ENCODE data around the gene CPOX. TPM values are rescaled to one million over a fixed set of nuclear protein-coding genes. Genes with fewer than 3 reads are reported as not detected.

Gene CPOX
- total and polyA plus RNA-seq, 2 experiments from 2014 or later: 13.3 to 38.3 TPM

DNA sequence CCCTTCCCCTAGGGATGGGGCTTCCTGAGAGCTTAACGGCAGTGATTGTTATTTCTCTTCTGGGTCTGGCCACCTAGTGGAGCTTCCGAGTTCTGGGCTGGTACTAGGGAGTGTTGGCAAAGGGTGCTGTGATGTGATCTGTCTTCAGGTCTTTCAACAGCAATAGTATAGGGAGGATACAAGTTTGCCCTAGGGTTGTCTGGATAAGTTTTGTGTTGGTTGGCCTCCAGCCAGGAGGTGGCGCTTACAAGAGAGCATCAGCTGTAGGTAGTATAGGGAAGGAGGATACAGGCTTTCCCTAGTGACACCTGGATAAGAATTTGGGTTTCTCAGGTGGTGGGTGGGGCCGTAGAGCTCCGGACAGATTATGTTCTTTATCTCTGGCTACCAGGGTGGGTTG lies 19.2 kb upstream of the CPOX start:
- Histone ChIP-seq H3F3A (replicated peaks; ENCODE audit: low read depth) (no peaks in the 10 kb centered on the region), H3K79me2 (replicated peaks; ENCODE audit: insufficient read depth) (no peaks in the 10 kb centered on the region), H3K27ac (ENCODE audit: low read depth) (no peak overlapping the region), H4K20me1 (replicated peaks; ENCODE audit: insufficient read depth) (no peaks in the 10 kb centered on the region), H3K9me2 (ENCODE audit: insufficient read depth) (no peaks in the 10 kb centered on the region; the same call in 1 of the 2 replicates), H3K36me3 (ENCODE audit: insufficient read depth) (no peaks in the 10 kb centered on the region), H3K4me1 (ENCODE audit: insufficient read depth) (no peaks in the 10 kb centered on the region), H3K27me3 (ENCODE audit: insufficient read depth) (no peaks in the 10 kb centered on the region), H2AFZ (peak overlapping the region; percentile 91), H3K4me3 (no peak overlapping the region), H3K4me2 (no peak overlapping the region)
- peak; percentile 96 for ATAC-seq
- no peaks in the 10 kb centered on the region for H3K27me3 Mint-ChIP-seq (ENCODE audit: insufficient read depth, low read depth, poor library complexity)
- TF ChIP-seq, protein P1, sequence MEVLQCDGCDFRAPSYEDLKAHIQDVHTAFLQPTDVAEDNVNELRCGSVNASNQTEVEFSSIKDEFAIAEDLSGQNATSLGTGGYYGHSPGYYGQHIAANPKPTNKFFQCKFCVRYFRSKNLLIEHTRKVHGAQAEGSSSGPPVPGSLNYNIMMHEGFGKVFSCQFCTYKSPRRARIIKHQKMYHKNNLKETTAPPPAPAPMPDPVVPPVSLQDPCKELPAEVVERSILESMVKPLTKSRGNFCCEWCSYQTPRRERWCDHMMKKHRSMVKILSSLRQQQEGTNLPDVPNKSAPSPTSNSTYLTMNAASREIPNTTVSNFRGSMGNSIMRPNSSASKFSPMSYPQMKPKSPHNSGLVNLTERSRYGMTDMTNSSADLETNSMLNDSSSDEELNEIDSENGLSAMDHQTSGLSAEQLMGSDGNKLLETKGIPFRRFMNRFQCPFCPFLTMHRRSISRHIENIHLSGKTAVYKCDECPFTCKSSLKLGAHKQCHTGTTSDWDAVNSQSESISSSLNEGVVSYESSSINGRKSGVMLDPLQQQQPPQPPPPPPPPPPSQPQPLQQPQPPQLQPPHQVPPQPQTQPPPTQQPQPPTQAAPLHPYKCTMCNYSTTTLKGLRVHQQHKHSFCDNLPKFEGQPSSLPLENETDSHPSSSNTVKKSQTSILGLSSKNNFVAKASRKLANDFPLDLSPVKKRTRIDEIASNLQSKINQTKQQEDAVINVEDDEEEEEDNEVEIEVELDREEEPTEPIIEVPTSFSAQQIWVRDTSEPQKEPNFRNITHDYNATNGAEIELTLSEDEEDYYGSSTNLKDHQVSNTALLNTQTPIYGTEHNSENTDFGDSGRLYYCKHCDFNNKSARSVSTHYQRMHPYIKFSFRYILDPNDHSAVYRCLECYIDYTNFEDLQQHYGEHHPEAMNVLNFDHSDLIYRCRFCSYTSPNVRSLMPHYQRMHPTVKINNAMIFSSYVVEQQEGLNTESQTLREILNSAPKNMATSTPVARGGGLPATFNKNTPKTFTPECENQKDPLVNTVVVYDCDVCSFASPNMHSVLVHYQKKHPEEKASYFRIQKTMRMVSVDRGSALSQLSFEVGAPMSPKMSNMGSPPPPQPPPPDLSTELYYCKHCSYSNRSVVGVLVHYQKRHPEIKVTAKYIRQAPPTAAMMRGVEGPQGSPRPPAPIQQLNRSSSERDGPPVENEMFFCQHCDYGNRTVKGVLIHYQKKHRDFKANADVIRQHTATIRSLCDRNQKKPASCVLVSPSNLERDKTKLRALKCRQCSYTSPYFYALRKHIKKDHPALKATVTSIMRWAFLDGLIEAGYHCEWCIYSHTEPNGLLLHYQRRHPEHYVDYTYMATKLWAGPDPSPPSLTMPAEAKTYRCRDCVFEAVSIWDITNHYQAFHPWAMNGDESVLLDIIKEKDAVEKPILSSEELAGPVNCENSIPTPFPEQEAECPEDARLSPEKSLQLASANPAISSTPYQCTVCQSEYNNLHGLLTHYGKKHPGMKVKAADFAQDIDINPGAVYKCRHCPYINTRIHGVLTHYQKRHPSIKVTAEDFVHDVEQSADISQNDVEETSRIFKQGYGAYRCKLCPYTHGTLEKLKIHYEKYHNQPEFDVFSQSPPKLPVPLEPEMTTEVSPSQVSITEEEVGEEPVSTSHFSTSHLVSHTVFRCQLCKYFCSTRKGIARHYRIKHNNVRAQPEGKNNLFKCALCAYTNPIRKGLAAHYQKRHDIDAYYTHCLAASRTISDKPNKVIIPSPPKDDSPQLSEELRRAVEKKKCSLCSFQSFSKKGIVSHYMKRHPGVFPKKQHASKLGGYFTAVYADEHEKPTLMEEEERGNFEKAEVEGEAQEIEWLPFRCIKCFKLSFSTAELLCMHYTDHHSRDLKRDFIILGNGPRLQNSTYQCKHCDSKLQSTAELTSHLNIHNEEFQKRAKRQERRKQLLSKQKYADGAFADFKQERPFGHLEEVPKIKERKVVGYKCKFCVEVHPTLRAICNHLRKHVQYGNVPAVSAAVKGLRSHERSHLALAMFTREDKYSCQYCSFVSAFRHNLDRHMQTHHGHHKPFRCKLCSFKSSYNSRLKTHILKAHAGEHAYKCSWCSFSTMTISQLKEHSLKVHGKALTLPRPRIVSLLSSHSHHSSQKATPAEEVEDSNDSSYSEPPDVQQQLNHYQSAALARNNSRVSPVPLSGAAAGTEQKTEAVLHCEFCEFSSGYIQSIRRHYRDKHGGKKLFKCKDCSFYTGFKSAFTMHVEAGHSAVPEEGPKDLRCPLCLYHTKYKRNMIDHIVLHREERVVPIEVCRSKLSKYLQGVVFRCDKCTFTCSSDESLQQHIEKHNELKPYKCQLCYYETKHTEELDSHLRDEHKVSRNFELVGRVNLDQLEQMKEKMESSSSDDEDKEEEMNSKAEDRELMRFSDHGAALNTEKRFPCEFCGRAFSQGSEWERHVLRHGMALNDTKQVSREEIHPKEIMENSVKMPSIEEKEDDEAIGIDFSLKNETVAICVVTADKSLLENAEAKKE (CRISPR knock-in tag; IDR thresholded peaks at IDR 0.05): peak; percentile 15; the same call in 1 of the 2 replicates
- TF ChIP-seq, protein P2, sequence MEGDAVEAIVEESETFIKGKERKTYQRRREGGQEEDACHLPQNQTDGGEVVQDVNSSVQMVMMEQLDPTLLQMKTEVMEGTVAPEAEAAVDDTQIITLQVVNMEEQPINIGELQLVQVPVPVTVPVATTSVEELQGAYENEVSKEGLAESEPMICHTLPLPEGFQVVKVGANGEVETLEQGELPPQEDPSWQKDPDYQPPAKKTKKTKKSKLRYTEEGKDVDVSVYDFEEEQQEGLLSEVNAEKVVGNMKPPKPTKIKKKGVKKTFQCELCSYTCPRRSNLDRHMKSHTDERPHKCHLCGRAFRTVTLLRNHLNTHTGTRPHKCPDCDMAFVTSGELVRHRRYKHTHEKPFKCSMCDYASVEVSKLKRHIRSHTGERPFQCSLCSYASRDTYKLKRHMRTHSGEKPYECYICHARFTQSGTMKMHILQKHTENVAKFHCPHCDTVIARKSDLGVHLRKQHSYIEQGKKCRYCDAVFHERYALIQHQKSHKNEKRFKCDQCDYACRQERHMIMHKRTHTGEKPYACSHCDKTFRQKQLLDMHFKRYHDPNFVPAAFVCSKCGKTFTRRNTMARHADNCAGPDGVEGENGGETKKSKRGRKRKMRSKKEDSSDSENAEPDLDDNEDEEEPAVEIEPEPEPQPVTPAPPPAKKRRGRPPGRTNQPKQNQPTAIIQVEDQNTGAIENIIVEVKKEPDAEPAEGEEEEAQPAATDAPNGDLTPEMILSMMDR (conservative IDR thresholded peaks at IDR 0.05; ENCODE audit: low read depth in 2 of 2): peak; percentile 65 to 68
- no peak for TF ChIP-seq EZH2phosphoT487 (IDR thresholded peaks at IDR 0.05; ENCODE audit: unreplicated experiment)
- H3K36me3 Mint-ChIP-seq (ENCODE audit: low read depth): no peaks in the 10 kb centered on the region
- no peak overlapping the region; the same call in 1 of the 2 replicates for H3K27ac Mint-ChIP-seq
- no peak overlapping the region for H3K4me3 Mint-ChIP-seq
- no peaks in the 10 kb centered on the region; the same call in 1 of the 3 replicates for H3K4me1 Mint-ChIP-seq
- no peaks in the 10 kb centered on the region; the same call in 2 of the 3 replicates for H3K9me3 Mint-ChIP-seq
- peak; percentile 66 for DNase-seq (ENCODE audit: low spot score)

DNA sequence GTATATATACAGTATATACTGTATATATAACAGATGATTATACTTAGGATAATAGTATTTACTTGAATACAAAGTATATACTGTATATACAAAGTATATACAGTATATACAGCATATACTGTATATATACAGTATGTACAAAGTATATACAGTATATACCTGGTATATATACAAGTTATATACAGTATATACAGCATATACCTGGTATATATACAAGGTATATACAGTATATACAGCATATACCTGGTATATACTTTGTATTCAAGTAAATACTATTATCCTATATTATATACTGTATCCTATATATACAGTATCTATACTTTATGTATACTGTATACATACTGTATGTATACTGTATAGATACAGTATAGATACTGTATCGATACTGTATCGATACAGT lies 14.6 kb upstream of the CPOX start:
- no peaks in the 10 kb centered on the region; the same call in 1 of the 3 replicates for H3K4me1 Mint-ChIP-seq
- no peak for DNase-seq (ENCODE audit: low spot score)
- Histone ChIP-seq H4K20me1 (replicated peaks; ENCODE audit: insufficient read depth) (no peaks in the 10 kb centered on the region), H3K4me2 (no peak overlapping the region), H3F3A (replicated peaks; ENCODE audit: low read depth) (no peaks in the 10 kb centered on the region), H2AFZ (no peak overlapping the region), H3K4me1 (ENCODE audit: insufficient read depth) (no peaks in the 10 kb centered on the region), H3K27ac (ENCODE audit: low read depth) (no peak overlapping the region), H3K4me3 (no peak overlapping the region), H3K79me2 (replicated peaks; ENCODE audit: insufficient read depth) (no peaks in the 10 kb centered on the region), H3K9me2 (ENCODE audit: insufficient read depth) (no peaks in the 10 kb centered on the region; the same call in 1 of the 2 replicates), H3K27me3 (ENCODE audit: insufficient read depth) (no peaks in the 10 kb centered on the region), H3K36me3 (ENCODE audit: insufficient read depth) (no peaks in the 10 kb centered on the region)
- no peak overlapping the region for H3K27ac Mint-ChIP-seq
- ATAC-seq: no peak
- no peaks in the 10 kb centered on the region; the same call in 2 of the 3 replicates for H3K9me3 Mint-ChIP-seq
- H3K4me3 Mint-ChIP-seq: no peak overlapping the region
- no peaks in the 10 kb centered on the region for H3K27me3 Mint-ChIP-seq (ENCODE audit: insufficient read depth, low read depth, poor library complexity)
- no peaks in the 10 kb centered on the region for H3K36me3 Mint-ChIP-seq (ENCODE audit: low read depth)
- TF ChIP-seq EZH2phosphoT487 (IDR thresholded peaks at IDR 0.05; ENCODE audit: unreplicated experiment) (no peak), ZNF331 (CRISPR knock-in tag; IDR thresholded peaks at IDR 0.05; ENCODE audit: low read depth) (no peak), CREB1 (CRISPR knock-in tag; IDR thresholded peaks at IDR 0.05; ENCODE audit: low read depth) (no peak)

Data from GM23338 (cell line).